Activated CD4-positive, alpha-beta T cell treated with anti-CD3 and anti-CD28 coated beads, Interleukin-10, Interleukin-2, amounts not matched to agents 100 ng/mL and 50 ng/mL, durations not matched to agents 16 hours and 8 hours (primary cell): Measurements from ENCODE around the gene HYI.

Experiments
- DNase-seq: peaks from one replicate; pipeline ENCODE4 v3.0.0-alpha.2; 2020

The HYI gene

GRCh38 chr1:43443197-43443946 is 10.4 kb downstream of the HYI start:
- no peak for DNase-seq

GRCh38 chr1:43442756-43443155 is 11.0 kb downstream of the HYI start:
- no peak for DNase-seq

- no peak for DNase-seq
Observed at GRCh38 chr1:43441894-43442637, 11.7 kb downstream of the HYI start.

GRCh38 chr1:43441166-43441893 is 12.4 kb downstream of the HYI start:
- DNase-seq: no peak

- no peak for DNase-seq
Observed at GRCh38 chr1:43440358-43440757, 13.4 kb downstream of the HYI start.

- DNase-seq: no peak
Observed at GRCh38 chr1:43439781-43440180, 13.9 kb downstream of the HYI start.

GRCh38 chr1:43438953-43439581 is 14.7 kb downstream of the HYI start:
- DNase-seq: no peak

- no peak for DNase-seq
Observed at GRCh38 chr1:43438576-43438952, 15.2 kb downstream of the HYI start.

GRCh38 chr1:43438006-43438405 is 15.7 kb downstream of the HYI start:
- DNase-seq: no peak

- no peak for DNase-seq
Observed at GRCh38 chr1:43437031-43437973, 16.4 kb downstream of the HYI start.

GRCh38 chr1:43436371-43436770 is 17.4 kb downstream of the HYI start:
- DNase-seq: no peak

GRCh38 chr1:43435146-43436145 is 18.3 kb downstream of the HYI start:
- no peak for DNase-seq

GRCh38 chr1:43434256-43434655 is 19.5 kb downstream of the HYI start:
- DNase-seq: no peak

- DNase-seq: no peak
Observed at GRCh38 chr1:43432907-43433306, 20.8 kb downstream of the HYI start.

GRCh38 chr1:43432171-43432860 is 21.4 kb downstream of the HYI start:
- DNase-seq: no peak

- DNase-seq: no peak
Observed at GRCh38 chr1:43431676-43432075, 22.1 kb downstream of the HYI start.

- DNase-seq: no peak
Observed at GRCh38 chr1:43430831-43431230, 22.9 kb downstream of the HYI start.

GRCh38 chr1:43427941-43428340 is 25.8 kb downstream of the HYI start:
- no peak for DNase-seq

GRCh38 chr1:43427524-43427923 is 26.2 kb downstream of the HYI start:
- no peak for DNase-seq

- no peak for DNase-seq
Observed at GRCh38 chr1:43426221-43426620, 27.5 kb downstream of the HYI start.
